GM12891 (cell line): ENCODE results near the gene CCIN.

Experiments used
- PAX5 ChIP-seq: IDR thresholded peaks from 2 replicates; pipeline ENCODE4 v1.6.1; 2011; ENCODE audit warnings: low read length, moderate library complexity, mild to moderate bottlenecking; ENCODE audit not compliant: insufficient read depth, severe bottlenecking
- SPI1 ChIP-seq: IDR thresholded peaks from 2 replicates; pipeline ENCODE4 v1.6.1; 2011; ENCODE audit warnings: low read depth, low read length, control low read depth

DNA sequence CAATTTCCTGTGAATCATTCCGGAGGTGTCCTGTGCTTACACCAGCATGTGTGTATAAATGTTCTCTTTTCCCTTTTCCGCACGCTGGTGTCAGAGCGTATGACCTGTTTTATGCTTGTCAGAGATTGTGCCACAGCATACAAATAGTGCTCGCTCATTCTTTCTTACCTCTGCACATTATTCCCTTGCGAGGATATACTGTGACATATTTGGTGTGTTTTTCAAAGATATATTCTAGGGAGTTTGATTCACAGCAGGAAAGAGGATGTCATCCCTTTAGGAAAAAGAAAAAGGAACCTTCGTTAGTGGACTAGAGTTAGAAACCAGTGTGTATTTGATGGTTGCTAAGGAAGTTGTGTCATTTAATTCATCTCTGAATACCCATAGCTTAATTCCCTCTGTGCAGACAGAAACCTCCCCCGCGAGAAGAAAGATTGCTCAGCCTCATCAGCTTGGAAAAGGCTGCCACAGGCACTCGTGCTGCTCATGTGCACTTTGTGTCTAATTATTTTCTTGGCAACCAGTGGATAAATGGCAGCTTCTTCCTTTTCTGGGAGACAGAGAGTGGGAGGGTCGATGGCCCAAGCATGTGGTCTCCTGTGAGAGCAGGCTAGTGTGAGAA is 14.7 kb upstream of the CCIN start:
- TF ChIP-seq SPI1, result no peak
- TF ChIP-seq PAX5, result no peak
